AG10803 (cell line): ENCODE results near the gene NCCRP1.

ENCODE experiments used
- DNase-seq: peaks from one replicate; pipeline ENCODE4 v3.0.0; 2010; ENCODE audit warnings: low read depth
- H3K4me3 ChIP-seq: 2 replicates; pipeline ENCODE4 v1.5.1; 2011; ENCODE audit warnings: mild to moderate bottlenecking, low read length, control low read depth
- CTCF ChIP-seq: conservative IDR thresholded peaks from 2 replicates; pipeline ENCODE4 v1.5.1; 2011; ENCODE audit warnings: mild to moderate bottlenecking, low read length, control low read depth, inconsistent platforms

NCCRP1 gene

GRCh38 chr19:39202998-39203355 is 6.2 kb downstream of the NCCRP1 start:
- DNase-seq: no peak
- no peak for TF ChIP-seq CTCF
- no peak overlapping the region for H3K4me3 ChIP-seq

- DNase-seq: no peak
- TF ChIP-seq CTCF: no peak
- H3K4me3 ChIP-seq: no peak within 1 kb of the TSS
Observed at GRCh38 chr19:39203372-39204341, 6.9 kb downstream of the NCCRP1 start, which contains the start of gene SYCN. SYCN (minus strand) TSS chr19:39204263; CDS start chr19:39204254, 9 bp downstream.

- no peak for DNase-seq
- no peak for TF ChIP-seq CTCF
- no peak overlapping the region for H3K4me3 ChIP-seq
Observed at GRCh38 chr19:39205449-39205764, 8.6 kb downstream of the NCCRP1 start.

GRCh38 chr19:39206122-39206521 is 9.4 kb downstream of the NCCRP1 start:
- TF ChIP-seq CTCF: no peak
- no peak for DNase-seq
- no peak overlapping the region for H3K4me3 ChIP-seq

- DNase-seq: no peak
- TF ChIP-seq CTCF: no peak
- H3K4me3 ChIP-seq: no peak overlapping the region
Observed at GRCh38 chr19:39207293-39207836, 10.6 kb downstream of the NCCRP1 start.

- no peak for TF ChIP-seq CTCF
- H3K4me3 ChIP-seq: no peak overlapping the region
- DNase-seq: no peak
Observed at GRCh38 chr19:39208175-39208795, 11.5 kb downstream of the NCCRP1 start.
